ENCODE measurements around the gene MOB1A. TPM values are rescaled to one million over a fixed set of nuclear protein-coding genes. Genes with fewer than 3 reads are reported as not detected.
A peak's percentile ranks its signal among the peaks of the same experiment; 100 is the strongest.

Gene MOB1A
- total RNA-seq, 6 donors from 2014 or later = 23.1 to 143 (median 94.5) TPM

DNA sequence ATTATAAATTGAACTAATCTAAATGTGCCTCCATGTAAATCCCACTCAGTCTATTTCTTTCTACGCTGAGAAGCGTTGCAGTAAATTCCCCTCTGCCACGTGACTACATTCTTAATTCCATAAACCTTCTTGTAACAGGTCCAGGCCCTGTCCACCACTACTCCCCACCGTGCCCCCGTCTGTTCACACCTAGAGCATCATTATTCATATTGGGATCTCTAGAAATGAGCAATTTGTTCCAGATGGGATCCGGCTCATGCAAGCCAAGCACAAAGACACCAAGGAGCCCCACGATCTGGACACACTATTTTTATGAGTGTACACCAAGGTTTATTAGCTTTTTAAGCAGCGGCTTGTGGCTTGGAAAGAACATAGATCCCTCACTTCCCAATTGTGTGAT, 69.1 kb downstream of the MOB1A start:
- no peak overlapping the region for H3K4me3 ChIP-seq

DNA sequence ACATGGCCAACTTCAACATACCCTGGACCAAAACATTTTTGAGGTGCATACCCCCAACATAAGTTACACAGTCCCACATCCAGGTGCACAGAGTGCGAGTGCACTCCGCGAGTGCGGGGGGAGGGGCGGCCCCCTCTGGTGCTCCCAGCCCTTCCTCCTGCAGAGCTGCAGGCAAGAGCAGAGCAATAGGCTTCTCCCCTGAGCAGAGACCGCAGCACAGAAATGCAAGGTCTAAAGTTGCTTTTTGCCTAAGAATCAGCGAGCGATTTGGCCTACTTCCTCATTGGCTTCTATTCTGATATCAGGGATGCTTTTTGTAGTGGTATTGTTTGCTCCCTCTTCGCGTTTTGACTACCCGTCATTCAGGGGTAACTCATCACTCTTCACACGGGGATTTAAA, 71.6 kb downstream of the MOB1A start:
- Histone ChIP-seq H3K4me3 (no peak overlapping the region), H3K27me3 (no peaks in the 10 kb centered on the region), H3K27ac (no peak overlapping the region), H3K4me1 (no peaks in the 10 kb centered on the region), H3K36me3 (peaks cover 0 to 19% (median 4%) of the 10 kb centered on the region in 4 donors), H3K9me3 (no peaks in the 10 kb centered on the region)
- whole genome bisulfite sequencing, 2 donors = 79 to 83% methylated on average over 12 of the region's 12 CpGs
- no peak for ATAC-seq (ENCODE audit: low FRiP score in 2 of 2)
- peak in 1 of 2 donors; percentile 45 for DNase-seq
- no peak for TF ChIP-seq POLR2A (IDR thresholded peaks at IDR 0.05)
- TF ChIP-seq, protein P1, sequence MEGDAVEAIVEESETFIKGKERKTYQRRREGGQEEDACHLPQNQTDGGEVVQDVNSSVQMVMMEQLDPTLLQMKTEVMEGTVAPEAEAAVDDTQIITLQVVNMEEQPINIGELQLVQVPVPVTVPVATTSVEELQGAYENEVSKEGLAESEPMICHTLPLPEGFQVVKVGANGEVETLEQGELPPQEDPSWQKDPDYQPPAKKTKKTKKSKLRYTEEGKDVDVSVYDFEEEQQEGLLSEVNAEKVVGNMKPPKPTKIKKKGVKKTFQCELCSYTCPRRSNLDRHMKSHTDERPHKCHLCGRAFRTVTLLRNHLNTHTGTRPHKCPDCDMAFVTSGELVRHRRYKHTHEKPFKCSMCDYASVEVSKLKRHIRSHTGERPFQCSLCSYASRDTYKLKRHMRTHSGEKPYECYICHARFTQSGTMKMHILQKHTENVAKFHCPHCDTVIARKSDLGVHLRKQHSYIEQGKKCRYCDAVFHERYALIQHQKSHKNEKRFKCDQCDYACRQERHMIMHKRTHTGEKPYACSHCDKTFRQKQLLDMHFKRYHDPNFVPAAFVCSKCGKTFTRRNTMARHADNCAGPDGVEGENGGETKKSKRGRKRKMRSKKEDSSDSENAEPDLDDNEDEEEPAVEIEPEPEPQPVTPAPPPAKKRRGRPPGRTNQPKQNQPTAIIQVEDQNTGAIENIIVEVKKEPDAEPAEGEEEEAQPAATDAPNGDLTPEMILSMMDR (IDR thresholded peaks at IDR 0.05) = no peak
- no peak for TF ChIP-seq POLR2AphosphoS5 (IDR thresholded peaks at IDR 0.05)
- TF ChIP-seq EP300 (IDR thresholded peaks at IDR 0.05) = no peak

More for the DNA sequence above, 69.1 kb downstream of the MOB1A start:
- no peaks in the 10 kb centered on the region for H3K27me3 ChIP-seq
- no peaks in the 10 kb centered on the region for H3K9me3 ChIP-seq
- H3K36me3 ChIP-seq = peaks cover 0 to 5% (median 0%) of the 10 kb centered on the region in 4 donors
- no peaks in the 10 kb centered on the region for H3K4me1 ChIP-seq
- TF ChIP-seq POLR2A (IDR thresholded peaks at IDR 0.05) (no peak), POLR2AphosphoS5 (IDR thresholded peaks at IDR 0.05) (no peak), EP300 (IDR thresholded peaks at IDR 0.05) (no peak)
- TF ChIP-seq, protein P1 (IDR thresholded peaks at IDR 0.05) = no peak
- H3K27ac ChIP-seq = no peak overlapping the region
- ATAC-seq (ENCODE audit: low FRiP score in 2 of 2) (no peak), DNase-seq (no peak)
- 93% methylated on average over 8 of the region's 8 CpGs for whole genome bisulfite sequencing, 2 donors

DNA sequence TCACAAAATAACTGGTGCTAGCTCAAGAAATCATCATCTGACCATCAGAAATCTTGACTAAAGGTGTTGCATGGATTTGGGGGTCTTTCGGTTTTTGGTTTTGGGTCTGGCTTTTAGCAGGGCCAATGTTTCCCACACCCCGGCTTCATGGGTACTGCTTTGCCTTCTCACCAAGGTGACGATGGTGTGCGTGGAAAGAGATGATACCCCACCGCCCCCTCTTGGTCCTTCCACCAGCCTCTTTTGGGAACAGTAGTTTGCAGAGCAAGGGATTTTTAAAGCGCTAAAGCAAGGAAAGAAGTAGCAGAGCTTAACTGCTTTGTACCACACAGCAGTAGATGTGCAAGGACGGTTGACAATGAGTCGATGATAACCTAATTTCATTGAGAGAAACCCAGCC, 73.3 kb downstream of the MOB1A start:
- peaks cover 8 to 35% (median 20%) of the 10 kb centered on the region in 4 donors for H3K36me3 ChIP-seq
- ATAC-seq (ENCODE audit: low FRiP score in 2 of 2) (no peak), DNase-seq (no peak)
- peaks cover 0 to 7% (median 2%) of the 10 kb centered on the region in 4 donors for H3K4me1 ChIP-seq
- no peaks in the 10 kb centered on the region for H3K27me3 ChIP-seq
- H3K27ac ChIP-seq = no peak overlapping the region
- 94 to 96% methylated on average over 8 of the region's 8 CpGs for WGBS, 2 donors
- no peaks in the 10 kb centered on the region for H3K9me3 ChIP-seq
- H3K4me3 ChIP-seq = no peak overlapping the region
- no peak for TF ChIP-seq EP300 (IDR thresholded peaks at IDR 0.05)
- no peak for TF ChIP-seq POLR2A (IDR thresholded peaks at IDR 0.05)
- TF ChIP-seq, protein P1 (IDR thresholded peaks at IDR 0.05) = no peak
- no peak for TF ChIP-seq POLR2AphosphoS5 (IDR thresholded peaks at IDR 0.05)

DNA sequence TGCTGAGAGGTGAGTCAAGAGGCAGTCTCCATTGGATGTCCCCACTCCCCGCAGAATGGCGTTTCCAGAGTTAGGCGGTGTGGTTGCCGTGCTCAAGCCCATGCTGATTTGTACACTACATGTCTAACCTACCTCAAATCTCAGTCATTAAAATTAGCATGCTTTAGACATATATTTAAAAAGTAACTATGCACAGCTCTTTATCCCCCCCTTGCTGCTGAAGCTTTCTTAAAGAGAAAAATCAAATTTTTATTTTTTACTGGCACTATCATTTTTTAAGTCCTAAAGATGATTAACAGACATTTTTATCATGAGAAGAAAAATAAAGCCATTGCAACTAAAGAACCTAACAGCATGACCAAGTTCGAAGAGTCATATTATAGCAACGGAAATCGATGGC, 73.8 kb downstream of the MOB1A start:
- H3K4me3 ChIP-seq = no peak overlapping the region
- no peak overlapping the region for H3K27ac ChIP-seq
- H3K4me1 ChIP-seq = peaks cover 0 to 11% (median 2%) of the 10 kb centered on the region in 4 donors
- 95 to 97% methylated on average over 7 of the region's 7 CpGs for WGBS, 2 donors
- ATAC-seq (ENCODE audit: low FRiP score in 2 of 2) = no peak
- TF ChIP-seq POLR2AphosphoS5 (IDR thresholded peaks at IDR 0.05) (no peak), POLR2A (IDR thresholded peaks at IDR 0.05) (no peak), EP300 (IDR thresholded peaks at IDR 0.05) (no peak)
- TF ChIP-seq, protein P1 (IDR thresholded peaks at IDR 0.05) = no peak
- H3K27me3 ChIP-seq = no peaks in the 10 kb centered on the region
- DNase-seq = no peak
- H3K36me3 ChIP-seq = peaks cover 8 to 41% (median 26%) of the 10 kb centered on the region in 4 donors
- H3K9me3 ChIP-seq = no peaks in the 10 kb centered on the region

DNA sequence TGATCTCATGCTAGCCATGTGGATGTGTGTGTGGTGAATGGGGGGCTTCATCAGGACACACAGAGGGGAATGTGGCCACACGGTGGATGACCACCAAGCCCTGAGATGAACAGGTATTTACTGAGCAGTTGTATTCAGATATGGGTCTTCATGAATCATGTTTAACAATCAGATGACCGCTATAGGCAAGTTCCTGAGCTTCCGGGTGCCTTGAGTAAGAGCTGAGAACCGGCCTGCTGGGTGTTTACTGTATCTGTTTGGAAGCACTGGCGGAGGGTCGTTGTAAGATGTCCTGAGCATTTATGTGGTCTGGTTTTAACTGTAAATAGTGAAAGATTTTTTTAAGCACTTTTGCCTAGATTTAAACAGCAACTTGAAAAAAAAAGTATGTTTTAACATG, 74.9 kb downstream of the MOB1A start:
- DNase-seq (no peak), ATAC-seq (ENCODE audit: low FRiP score in 2 of 2) (no peak)
- TF ChIP-seq POLR2A (IDR thresholded peaks at IDR 0.05) = no peak
- TF ChIP-seq EP300 (IDR thresholded peaks at IDR 0.05) = no peak
- TF ChIP-seq, protein P1 (IDR thresholded peaks at IDR 0.05) = no peak
- no peak for TF ChIP-seq POLR2AphosphoS5 (IDR thresholded peaks at IDR 0.05)
- Histone ChIP-seq H3K27me3 (no peaks in the 10 kb centered on the region), H3K27ac (no peak overlapping the region), H3K36me3 (peaks cover 11 to 52% (median 37%) of the 10 kb centered on the region in 4 donors), H3K4me3 (no peak overlapping the region), H3K9me3 (no peaks in the 10 kb centered on the region), H3K4me1 (peaks cover 3 to 17% (median 7%) of the 10 kb centered on the region in 4 donors)
- 90 to 92% methylated on average over 6 of the region's 6 CpGs for WGBS, 2 donors

All from upper lobe of left lung (tissue), 6 donors.